Measurements from ENCODE around the gene FAN1.
"Not testable (repeated sequence)": the region's sequence is repeated elsewhere in the genome, so short reads cannot be mapped to it uniquely, and the experiment has no call there.

FAN1 gene

DNA sequence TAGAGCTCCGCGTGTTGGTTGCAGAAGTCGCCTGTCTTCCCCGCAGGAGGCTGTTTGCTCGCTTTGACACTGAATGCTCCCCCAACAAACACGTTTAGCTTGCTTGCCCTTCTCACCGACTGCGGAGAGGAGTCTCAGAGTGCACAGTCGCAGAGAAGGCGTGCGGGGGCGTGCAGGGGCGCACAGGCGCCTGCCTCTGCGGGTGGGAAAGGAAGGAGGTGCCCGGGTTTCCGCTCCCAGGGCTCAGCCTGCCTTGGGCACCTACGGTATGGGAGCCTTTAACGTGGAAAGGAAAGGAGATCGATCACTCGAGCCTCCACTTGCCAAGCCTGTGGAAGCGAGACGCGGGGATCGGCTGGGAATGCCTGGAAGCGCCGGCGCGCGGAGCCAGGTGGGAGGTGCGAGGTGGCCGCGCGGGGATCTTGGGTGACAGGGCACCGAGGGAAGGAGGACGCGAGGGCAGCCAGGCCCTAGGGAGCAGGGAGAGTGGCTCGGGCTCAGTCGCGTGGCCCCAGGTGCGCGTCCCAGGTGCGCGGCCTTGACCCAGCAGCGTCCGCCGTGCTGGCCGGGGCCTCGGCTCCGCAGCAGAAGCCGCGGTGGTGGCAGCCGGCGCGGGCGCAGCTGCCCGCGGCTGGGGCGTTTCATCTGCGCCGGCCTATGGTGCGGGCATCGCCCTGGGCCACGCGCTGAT is at the start of gene FAN1:
TSS of gene FAN1 (plus strand) at position 419 of the 691 bp plus-strand sequence. CDS start 749 bp downstream, outside the sequence.
- peak; percentile 63 for DNase-seq

DNA sequence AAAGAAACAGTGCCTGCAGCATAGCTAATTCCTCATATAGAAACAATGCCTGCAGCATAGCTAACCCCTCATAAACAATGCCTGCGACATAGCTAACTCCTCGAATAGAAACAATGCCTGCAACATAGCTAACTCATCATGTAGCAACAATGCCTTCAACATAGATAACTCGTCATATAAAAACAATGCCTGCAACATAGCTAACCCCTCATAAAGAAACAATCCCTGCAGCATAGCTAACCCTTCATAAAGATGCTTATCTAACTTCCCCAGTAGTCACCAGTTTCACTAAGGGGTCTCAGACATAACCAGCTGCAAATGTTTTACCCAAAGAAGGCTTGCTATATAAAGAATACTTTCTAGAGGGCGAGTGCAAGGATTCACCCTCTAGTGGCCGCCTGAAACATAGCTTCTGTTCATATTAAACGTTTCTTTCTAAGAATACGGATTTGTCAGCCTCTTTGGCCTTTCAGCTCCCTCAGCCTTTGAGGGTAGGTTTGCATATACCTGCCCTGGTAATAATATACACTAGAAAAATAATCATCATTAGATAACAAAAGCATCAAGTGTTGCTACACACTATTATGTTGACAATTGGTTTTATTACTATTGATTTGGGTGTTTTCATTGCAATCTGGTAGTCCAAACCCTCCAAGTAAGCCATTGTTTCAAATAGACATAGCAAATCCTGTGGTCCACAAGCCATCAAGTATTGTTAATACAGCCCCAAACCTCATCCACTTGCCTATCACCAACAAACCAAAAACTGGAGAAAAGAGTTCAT is 44.4 kb upstream of the FAN1 start:
- DNase-seq = no peak

DNA sequence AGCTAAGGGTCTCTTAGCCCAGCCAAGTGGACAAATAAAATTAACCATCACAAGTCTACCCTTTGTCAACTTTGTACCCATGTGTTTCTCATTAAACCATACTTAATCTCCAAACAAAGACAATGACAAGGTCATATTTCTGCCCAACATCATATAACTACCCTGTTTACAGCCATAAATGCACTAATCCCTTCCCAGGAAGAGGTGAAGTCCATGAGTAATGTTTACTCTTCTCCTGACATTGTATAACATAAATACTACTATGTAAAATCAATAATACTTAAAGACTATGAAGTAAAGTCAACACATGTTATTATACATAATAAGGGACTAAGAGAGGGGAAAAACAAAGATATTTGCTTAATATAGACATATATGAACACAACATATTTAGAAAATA is 38.5 kb upstream of the FAN1 start:
- DNase-seq = no peak

DNA sequence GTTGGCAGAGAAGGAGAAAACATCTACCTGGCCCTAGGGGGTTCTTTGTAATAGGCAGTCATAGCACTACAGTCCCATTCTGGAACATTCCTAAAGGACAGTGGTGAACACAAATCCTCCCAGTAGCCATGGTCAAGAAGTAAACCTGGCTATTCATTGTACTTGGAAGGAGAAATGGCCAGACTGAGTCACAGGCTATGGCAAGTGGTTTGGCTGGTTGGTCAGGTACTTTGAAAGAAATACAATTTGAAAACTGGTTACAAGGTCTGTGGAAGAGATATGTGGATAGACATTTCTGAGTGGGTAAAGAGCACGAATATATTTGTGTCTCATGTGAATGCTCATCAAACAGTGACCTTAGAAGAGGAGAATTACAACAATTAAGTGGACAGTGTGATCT is 33.0 kb upstream of the FAN1 start:
- DNase-seq = no peak

DNA sequence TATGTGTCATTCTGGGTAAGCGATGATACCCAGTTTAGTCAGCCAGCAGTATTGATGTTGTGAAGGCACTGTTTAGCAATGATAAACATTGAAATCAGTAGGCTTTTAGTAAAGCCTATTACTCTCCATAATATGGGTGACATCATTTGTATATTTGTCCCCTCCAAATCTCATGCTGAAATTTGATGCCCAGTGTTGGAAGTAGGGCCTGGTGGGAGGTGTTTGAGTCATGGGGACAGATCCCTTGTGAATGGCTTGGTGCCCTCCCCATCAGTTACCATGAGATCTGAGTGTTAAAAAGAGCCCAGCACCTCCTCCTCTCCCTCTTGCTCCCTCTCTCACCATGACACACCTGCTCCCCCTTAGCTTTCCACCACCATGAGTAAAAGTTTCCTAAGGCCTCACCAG is 31.4 kb upstream of the FAN1 start:
- DNase-seq = no peak

DNA sequence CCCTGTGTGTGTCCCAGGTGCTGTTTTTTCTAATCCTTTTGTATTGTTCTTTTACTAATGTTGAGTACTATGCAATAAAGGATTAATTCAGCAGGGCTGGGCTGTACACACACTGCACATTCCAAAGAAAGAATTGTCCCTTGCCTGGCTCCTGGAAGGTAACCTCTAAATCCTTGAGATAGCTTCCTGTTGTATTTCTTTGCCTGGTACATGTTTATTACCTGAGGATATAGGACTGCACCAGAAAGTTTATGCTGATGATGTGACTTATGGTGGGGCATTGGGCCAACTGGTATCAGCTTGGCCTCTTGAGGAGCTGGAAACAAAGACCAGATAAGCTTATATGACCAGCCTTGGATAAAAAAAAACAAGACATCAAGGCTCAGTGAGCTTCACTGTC is 26.6 kb upstream of the FAN1 start:
- no peak for DNase-seq

DNA sequence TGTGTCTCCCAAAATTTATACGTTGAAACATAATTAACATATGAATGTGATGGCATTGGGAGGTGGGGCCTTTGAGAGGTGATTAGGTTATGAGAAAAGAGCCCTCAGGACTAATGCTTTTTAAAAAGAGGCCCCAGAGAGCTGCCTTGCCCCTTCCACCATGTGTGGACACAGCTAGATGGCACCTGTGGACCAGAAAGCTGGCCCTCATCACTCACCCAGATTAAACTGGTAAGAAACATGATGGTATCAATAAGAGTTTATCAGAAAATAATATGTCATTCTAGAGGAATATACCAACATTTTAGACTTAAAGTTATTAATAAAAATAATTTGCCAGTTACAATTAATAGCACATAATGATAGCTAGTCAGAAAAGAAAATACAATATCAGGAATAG is 25.2 kb upstream of the FAN1 start:
- DNase-seq = no peak

DNA sequence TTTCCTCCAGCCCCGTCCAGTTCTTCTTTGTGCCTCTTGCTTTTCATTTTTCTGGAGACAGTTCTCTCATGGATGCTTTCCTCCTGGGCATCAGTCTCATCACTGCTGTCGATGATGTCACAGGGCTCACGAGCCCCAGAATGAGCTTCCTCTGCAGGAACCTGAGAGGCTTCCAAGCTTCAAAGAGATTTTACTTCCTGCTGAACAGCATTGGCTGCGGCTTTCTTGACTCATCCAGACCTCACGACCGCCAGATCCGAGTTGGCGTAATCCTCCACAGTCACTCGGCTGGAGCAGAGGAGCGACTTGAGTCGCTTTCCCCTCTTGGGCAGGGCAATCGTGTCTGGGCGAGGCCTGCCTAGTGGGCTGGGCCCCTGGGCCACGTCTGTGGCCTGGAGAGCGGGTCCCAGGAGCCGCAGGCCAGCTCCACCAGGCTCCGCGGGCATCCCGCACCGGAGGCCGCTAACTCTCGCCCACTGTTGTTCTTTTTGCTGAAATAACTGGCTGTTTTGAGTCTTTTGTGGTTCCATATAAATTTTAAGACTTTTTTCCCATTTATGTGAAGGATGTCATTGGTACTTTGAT is 20.8 kb upstream of the FAN1 start:
- DNase-seq = no peak

DNA sequence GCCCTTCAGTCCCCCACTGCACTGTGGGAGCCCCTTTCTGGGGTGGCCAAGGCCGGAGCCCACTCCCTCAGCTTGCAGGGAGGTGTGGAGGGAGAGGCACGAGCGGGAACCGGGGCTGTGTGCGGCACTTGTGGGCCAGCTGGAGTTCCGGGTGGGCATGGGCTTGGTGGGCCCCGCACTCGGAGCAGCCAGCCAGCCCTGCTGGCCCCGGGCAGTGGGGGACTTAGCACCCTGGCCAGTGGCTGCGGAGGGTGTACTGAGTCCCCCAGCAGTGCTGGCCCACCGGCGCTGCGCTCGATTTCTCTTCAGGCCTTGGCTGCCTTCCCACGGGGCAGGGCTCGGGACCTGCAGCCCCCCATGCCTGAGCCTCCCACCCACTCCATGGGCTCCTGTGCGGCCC is 20.0 kb upstream of the FAN1 start:
- not testable (repeated sequence) for DNase-seq

DNA sequence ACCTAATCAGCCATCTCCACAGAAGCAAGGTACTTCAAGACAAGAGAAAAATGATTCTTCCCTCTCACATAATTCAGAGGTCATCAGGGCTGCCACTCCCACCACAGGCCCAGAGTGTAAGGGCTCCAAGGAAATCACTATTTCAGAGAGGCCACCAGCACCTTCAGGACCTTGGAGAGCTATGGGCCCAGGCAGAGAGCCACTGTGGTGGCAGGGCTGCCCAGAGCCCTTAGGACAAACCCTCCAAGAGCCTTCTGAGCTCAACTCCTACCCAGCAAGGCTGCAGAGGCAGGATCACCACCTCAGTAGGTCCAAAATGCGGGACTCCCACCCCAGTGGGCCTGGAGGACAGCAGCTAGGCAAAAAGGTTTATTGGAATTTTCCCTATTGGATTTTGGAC is 17.9 kb upstream of the FAN1 start:
- DNase-seq = no peak

DNA sequence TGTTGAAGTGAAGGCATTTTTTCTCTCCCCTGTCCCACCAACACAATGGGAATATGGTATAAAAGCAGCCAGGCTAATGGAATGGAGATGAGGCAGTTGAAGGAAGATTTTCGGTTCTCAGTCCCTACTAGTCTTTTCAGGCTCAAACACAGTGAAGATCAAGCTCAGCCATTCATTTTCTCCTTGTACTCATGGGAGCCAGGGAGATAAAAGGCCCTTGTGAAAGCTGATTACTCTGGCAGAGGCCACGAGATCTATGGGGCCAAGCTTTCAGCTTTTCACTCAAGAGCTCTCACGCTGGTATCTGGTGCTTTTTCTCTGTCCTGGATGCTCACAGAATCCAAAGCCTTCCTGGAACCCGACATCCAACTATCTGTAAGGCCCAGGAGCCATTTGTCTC is 14.5 kb upstream of the FAN1 start:
- no peak for DNase-seq

DNA sequence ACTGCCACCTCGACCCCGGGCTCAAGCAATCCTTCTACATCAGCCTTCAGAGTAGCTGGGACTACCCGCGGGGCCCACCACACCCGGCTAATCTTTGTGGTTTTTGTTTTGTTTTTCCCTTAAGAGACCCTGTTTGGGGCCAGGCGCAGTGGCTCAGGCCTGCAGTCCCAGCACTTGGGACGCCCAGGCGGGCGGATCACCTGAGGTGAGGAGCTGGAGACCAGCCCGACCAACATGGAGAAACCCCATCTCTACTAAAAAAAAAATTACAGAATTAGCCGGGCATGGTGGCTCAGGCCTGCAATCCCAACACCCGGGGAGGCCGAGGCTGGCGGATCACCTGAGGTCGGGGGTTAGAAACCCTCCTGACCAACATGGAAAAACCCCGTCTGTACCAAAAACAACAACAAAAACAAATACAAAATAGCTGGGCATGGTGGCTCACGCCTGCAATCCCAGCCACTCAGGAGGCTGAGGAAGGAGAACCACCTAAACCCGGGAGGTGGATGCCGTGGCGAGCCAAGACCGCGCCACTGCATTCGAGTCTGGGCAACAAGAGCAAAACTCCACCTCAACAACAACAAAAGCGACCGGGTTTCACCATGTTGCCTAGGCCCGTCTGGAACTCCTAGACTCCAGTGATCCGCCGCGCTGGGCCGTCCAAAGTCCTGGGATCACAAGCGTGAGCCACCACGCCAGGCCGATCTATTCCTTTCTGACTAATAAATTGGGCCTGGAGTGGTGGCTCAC is 8.1 kb upstream of the FAN1 start:
- DNase-seq = no peak

DNA sequence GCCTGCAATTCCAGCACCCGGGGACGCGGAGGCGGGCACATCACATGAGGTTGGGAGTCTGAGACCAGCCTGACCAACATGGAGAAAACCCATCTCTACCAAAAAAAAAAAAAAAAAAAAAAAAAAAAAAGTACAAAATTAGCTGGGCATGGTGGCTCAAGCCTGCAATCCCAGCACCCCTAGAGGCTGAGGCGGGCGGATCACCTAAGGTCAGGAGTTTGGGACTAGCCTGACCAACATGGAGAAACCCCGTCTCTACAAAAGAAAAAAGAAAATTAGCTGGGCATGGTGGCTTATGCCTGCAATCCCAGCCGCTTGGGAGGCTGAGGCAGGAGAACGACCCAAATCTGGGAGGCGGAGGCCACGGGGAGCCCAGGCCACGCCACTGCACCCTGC is 7.5 kb upstream of the FAN1 start:
- no peak for DNase-seq

DNA sequence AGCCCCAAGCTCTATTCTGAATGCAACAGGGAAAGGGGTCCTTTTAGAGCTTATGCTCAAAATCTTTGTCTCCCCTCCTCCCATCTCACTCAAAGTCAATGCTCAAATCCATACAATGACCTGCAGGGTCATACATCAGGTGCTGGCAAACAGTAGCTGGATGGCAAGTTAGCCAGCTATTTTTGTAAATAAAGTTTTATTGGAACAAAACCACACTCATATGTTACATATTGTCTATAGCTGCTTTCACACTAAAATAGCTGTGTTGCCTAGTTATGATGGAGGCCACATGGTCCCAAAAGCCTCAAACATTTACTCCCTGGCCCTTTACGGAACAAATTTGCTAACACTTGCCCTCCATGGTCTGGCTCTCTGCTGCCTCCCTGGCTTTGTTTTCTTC is 1.8 kb upstream of the FAN1 start:
- no peak for DNase-seq

DNA sequence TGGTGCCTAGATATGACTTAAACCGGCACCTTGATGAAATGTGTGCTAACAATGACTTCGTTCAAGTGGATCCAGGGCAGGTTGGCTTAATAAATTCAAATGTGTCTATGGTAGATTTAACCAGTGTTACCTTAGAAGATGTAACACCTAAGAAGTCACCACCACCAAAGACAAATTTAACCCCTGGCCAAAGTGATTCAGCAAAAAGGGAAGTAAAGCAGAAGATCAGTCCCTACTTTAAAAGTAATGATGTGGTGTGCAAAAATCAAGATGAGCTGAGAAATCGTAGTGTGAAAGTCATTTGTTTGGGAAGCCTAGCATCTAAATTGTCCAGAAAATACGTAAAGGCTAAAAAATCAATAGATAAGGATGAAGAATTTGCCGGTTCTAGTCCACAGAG is 1.1 kb downstream of the FAN1 start:
- DNase-seq = no peak

DNA sequence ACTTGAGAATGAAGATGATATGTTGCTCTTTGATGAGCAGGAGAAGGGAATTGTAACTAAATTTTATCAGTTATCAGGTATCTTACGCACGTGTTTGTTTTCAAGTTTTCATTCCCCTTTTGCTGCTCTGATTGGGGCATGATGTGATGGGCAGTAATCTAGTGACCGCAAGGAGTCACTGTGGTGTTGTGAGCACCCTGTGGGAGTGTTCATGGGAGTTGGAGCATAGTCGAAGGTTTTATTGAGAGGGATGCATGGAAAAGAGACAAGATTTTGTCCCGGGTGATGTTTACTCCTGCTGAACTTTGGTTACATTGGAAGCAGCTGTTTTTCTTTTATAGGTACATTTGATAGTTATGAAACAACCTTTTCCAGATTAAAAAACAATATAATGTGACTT is 2.1 kb downstream of the FAN1 start:
- DNase-seq = no peak

DNA sequence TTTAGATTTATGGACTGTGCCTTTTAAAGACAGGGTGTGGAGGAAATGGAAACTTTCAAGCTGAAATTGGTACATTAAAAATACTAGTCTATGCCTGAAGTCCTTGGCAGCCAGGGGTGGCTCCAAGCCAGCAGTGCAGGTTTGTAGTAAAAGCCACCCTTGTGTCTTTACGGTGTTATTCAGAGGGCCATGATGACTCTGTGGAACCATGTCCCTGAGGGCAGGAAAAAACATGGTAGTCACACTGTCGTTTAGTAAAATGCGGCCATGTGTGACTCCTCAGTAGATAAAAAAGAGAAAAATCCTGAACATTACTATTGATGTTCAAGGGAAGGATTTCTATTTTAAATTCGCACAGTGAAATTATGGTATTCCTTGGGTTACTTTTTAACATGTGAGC is 2.7 kb downstream of the FAN1 start:
- no peak for DNase-seq

DNA sequence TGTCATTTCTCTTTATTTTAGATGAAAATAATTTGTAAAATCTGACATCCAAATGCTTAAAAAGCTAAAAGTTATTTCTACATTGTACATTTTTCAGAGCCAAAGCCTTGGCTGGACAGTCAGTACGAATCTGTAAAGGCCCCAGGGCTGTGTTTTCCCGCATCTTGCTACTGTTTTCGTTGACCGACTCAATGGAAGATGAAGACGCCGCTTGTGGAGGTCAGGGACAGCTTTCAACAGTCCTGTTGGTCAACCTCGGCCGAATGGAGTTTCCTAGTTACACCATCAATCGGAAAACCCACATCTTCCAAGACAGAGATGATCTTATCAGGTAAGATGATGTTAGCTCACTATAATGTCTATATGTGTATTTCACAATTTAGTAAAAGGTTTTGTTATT is 10.0 kb downstream of the FAN1 start:
- no peak for DNase-seq

DNA sequence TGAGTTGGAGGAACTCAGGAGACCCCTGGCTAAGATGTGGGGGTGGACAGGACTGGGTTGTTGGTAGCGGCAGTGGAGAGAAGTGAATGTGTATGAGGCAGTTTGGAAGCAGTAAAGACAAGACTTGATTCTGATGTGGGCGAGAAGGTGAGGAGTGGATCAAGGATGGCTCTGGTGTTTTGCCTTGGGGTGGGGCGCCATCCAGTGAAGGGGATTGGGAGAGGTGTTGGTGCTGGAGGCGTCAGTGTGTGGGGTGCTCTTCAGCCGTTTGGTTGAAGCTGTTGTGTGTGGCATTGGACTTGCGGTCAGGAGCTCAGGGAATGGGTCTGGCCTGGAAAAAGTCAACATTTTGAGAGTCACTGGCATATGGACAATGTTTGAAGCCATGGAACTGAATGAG is 13.3 kb downstream of the FAN1 start:
- no peak for DNase-seq

DNA sequence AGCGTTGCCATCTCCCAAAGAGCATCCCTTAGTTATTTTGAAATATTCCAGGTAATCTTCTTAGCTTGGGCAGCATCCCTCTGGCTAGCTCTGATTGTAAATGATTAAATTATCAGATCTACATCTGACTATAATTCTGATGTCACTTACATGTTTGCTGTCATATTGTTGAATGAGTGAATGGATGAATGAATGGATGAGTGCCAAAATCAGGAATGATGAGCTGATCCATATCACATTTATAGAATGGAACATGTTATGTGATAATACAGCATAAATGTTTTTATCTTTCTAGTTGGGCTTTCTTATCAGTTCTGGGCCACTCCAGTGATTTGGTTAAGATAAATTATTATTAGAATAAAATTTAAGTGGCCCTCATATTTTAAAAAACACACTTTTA is 14.0 kb downstream of the FAN1 start:
- DNase-seq = no peak

DNA sequence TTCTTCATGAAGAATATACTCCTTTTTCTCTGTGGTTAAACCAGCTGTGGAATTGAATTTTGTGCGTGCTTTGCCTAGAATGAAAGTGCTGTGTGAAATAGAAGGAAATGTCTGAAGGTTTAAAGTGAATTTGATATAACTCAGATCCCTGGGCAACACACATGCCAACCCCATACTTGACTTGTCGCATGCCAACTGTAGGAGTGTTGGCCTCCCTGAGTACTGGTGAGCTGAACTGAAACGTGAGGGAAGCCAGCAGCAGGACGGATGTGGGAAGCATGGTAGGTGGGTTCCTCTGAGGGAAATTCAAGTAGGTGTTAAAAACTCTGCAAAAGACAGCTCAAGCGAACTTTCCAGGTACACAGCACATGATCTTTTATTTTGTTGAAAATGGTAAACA is 14.7 kb downstream of the FAN1 start:
- DNase-seq = no peak

DNA sequence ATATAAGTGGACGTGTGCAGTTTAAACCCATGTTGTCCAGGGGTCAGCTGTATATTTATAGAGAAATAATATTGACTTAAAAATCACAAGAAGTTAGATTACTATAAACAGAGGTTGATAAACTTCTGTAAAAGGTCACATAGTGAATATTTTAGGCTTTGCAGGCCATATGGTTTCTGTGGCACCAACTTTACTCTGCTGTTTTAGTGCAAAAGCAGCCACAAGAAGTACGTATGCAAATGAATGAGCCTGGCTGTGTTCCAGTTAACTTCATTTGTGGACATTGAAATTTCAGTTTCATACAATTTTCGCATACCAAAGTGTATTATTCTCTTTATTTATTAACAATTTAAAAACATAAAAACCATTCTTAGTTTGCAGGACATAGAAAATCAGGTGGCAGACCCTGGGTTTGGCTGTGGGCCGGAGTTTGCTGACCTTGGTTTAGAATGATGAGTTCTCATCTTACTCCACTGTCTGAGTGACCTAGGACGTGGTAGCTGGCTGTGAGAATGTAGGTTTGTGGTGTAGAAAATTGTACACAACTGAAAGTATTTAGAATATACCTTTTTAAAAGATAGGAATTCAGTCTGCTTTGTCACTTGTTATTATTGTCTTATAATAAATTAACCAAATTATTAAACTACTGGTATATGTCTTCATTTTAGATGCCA is 16.3 kb downstream of the FAN1 start:
- no peak for DNase-seq

DNA sequence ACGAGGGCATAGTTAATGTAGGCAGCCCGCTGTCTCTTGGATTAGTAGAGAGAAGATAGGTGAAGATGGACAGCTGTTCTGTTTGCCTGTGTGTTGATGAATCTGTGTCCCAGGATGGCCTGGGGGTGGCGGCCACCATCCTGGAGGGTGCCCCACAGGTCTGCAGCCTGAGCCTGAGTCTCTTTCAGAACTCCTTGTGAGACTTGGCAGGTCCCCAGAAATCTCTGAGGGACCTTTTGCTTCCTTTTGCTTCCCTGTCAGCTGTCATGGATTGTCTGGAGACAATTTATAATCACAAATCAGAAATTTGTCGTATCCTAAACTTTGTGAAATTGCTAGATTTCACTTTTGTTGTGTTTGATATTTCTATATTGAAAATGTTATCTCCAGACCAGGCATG is 17.4 kb downstream of the FAN1 start:
- DNase-seq = no peak
